Stimulated activated CD4-positive, alpha-beta T cell treated with anti-CD3 and anti-CD28 coated beads, Interleukin-15, amount 100 ng/mL, for 1 hour (primary cell): ENCODE data around the gene POTEI.
"Not testable (repeated sequence)": the region's sequence is repeated elsewhere in the genome, so short reads cannot be mapped to it uniquely, and the experiment has no call there.

Experiments used
- DNase-seq, 2 donors: peaks; one replicate each; pipeline ENCODE4 v3.0.0-alpha.2; 2020; ENCODE audit warnings: low read depth in 1 of 2, low spot score in 1 of 2

POTEI gene

DNA sequence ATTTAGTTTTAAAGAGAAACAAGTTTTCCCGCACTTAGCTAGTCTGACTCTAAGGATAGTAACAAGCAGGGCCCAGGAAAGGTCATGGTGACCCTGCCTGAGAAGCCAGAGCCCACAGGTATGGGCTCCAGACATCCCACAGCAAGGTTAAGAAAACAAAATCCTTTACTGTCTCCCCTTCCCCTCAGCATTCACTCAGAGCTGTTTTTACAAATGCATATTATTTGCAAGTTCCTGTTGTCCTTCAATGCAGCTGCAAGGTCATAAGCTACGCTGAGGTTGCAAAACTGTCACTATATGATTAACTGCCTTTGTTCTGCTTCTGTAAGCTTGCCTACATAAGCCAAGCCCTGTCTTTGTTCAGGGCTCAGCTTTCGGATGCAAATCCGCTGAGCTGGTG, 18.1 kb downstream of the POTEI start:
- DNase-seq = not testable (repeated sequence)

DNA sequence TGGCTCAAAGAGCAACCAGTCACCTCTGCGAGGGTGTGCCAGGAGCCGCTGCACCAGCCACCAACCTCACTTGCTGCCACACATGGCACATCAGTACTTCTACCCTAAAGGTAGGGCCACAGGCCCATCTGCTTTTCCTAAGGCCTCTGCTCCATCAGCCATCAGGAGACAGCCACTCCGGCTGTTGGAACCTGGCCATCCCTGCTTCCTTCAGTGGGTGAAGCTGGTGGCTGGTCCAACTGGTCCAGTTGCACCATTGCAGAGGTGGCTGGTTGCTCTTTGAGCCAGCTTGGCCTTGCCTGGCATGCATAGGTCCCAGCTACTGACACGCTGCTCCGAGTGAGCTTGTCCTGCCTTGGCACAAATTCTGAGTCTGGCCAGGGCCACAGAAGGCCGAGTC, 53.7 kb downstream of the POTEI start:
- not testable (repeated sequence) for DNase-seq

DNA sequence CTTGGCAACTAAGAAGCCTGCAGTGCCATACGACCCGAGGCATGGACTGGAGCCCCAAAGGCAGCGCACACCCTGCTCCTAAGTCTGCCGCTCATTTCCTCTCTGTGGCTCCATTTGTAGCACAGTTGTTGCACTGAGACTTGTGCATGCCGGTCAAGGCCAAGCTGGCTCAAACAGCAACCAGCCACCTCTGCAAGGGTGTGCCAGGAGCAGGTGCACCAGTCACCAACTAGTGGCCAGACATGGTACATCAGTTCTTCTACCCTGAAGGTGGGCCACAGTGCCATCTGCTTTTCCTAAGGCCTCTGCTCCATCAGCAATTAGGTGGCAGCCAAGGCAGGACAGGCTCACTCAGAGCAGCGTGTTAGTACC, 54.4 kb downstream of the POTEI start:
- DNase-seq = not testable (repeated sequence)

DNA sequence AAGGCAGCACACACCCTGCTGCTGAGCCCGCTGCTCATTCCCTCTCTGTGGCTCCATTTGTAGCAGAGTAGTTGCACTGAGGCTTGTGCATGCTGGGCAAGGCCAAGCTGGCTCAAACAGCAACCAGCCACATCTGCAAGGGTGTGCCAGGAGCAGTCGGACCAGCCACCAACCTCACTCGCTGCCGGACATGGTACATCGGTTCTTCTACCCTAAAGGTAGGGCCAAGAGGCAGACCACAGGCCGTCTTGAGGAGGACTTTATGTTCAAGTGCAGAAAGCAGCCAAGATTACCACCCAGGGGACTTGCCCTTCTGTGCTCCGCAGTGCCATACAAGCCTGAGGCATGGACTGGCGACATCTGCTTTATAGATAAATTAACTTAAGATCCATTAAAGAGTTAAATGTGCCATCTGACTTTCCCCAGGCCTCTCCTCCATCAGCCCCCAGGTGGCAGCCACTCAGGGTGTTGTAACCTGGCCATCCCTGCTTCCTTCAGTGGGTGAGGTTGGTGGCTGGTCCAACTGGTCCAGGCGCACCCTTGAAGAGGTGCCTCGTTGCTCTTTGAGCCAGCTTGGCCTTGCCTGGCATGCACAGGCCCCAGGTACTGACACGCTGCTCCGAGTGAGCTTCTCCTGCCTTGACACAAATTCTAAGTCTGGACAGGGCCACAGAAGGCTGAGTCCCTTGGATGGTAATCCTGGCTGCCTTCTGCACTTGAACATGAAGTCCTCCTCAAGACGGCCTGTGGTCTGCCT, 55.0 kb downstream of the POTEI start:
- DNase-seq = not testable (repeated sequence)

DNA sequence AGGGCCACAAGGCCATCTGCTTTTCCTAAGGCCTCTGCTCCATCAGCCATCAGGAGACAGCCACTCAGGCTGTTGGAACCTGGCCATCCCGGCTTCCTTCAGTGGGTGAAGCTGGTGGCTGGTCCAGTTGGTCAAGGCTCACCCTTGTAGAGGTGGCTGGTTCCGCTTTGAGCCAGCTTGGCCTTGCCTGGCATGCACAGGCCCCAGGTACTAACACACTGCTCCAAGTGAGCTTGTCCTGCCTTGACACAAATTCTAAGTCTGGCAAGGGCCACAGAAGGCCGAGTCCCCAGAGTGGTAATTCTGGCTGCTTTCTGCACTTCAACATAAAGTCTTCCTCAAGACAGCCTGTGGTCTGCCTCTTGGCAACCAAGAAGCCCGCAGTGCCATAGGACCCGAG, 56.2 kb downstream of the POTEI start:
- DNase-seq = not testable (repeated sequence)

DNA sequence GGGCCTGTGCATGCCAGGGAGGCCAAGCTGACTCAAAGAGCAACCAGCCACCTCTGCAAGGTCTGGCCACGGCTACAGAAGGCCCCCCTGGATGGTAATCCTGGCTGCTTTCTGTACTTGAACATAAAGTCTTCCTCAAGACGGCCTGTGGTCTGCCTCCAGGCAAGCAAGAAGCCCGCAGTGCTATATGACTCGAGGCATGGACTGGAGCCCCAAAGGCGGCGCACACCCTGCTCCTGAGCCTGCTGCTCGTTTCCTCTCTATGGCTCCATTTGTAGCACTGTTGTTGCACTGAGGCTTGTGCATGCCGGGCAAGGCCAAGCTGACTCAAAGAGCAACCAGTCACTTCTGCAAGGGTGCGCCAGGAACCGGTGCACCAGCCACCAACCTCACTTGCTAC, 57.3 kb downstream of the POTEI start:
- not testable (repeated sequence) for DNase-seq

DNA sequence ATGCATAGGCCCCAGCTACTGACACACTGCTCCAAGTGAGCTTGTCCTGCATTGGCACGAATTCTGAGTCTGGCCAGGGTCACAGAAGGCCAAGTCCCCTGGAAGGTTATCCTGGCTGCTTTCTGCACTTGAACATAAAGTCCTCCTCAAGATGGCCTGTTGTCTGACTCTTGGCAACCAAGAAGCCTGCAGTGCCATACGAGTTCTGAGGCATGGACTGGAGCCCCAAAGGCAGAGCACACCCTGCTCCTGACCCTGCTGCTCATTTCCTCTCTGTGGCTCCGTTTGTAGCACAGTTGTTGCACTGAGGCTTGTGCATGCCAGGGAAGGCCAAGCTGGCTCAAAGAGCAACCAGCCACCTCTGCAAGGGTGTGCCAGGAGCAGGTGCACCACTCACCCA, 57.9 kb downstream of the POTEI start:
- DNase-seq = not testable (repeated sequence)

DNA sequence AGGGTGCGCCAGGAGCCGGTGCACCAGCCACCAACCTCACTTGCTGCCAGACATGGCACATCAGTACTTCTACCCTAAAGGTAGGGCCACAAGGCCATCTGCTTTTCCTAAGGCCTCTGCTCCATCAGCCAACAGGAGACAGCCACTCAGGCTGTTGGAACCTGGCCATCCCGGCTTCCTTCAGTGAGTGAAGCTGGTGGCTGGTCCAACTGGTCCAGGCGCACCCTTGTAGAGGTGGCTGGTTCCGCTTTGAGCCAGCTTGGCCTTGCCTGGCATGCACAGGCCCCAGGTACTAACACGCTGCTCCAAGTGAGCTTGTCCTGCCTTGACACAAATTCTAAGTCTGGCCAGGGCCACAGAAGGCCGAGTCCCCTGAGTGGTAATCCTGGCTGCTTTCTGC, 58.8 kb downstream of the POTEI start:
- not testable (repeated sequence) for DNase-seq

DNA sequence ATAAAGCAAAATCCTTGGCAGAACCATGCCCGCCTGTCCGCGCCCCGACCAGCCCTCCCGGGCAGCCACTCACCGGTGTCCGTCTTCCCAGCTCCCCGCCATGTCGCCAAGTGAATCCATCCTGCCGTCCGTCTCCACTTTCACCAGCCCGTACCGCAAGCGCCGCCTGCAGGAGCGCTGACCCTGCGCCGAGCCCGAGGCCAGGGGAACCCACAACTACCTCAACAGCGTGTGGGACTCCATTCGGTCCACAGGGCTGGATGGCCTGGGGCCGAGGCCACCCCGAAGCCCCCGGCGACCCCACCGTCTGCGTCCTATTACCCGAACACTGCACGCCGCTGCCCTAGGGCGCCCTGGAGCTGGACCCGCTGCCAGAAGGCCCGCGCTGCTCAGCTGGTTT, 81.5 kb downstream of the POTEI start:
- not testable (repeated sequence) for DNase-seq

DNA sequence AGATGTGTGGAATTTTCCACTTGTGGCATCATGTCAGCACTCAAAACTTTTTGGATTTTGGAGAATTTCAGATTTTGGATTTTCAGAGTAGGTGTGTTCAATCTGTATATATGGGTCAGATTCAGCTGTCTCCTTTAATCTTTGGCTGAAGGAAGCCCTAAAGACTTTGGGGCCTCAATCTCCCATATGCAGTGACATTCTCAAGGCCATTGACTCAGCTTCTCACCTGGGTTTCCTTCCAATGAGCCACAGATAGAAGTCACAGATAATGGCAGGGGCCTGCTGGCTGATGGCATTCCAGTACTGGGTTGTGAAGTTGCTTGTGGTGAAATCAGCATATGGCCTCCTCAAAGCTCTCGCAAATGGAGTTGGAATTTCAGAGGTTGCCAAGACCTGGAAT, 90.3 kb downstream of the POTEI start:
- DNase-seq = not testable (repeated sequence)

DNA sequence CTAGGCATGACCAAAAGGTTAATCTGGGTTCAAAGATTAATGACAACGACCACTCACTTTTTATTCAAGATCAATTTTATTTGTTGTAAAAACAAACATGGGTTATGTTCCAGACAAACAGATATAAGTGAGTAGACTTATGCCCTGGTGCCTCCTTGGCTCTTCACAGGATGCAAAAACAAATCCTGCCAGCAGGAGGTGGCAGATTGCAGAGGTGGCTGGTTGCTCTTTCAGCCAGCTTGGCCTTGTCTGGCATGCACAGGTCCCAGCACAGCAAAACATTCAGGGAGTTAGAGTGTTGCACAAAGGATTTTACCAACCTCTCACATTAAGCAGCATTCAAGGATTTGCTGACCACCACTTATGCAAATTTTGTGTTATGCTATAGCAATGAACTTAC, 92.4 kb downstream of the POTEI start:
- not testable (repeated sequence) for DNase-seq
